ENCODE results near the gene MISP.
A peak's percentile ranks its signal among the peaks of the same experiment; 100 is the strongest.
"Not testable (repeated sequence)": the region's sequence is repeated elsewhere in the genome, so short reads cannot be mapped to it uniquely, and the experiment has no call there.

Gene MISP

GRCh38 chr19:725461-726089 lies 25.3 kb upstream of the MISP start:
- no peak for DNase-seq (ENCODE audit: low read depth in 2 of 2)

- DNase-seq (ENCODE audit: low read depth in 2 of 2), result no peak
These were observed 23.6 kb upstream of the MISP start for GRCh38 chr19:726993-727956.

- DNase-seq (ENCODE audit: low read depth in 2 of 2), result no peak
These were observed 22.9 kb upstream of the MISP start for GRCh38 chr19:728011-728410.

- not testable (repeated sequence) for DNase-seq (ENCODE audit: low read depth in 2 of 2)
These were observed 21.3 kb upstream of the MISP start for GRCh38 chr19:729564-729963.

- DNase-seq (ENCODE audit: low read depth in 2 of 2), result no peak
These were observed 20.8 kb upstream of the MISP start for GRCh38 chr19:729965-730668.

GRCh38 chr19:731000-731399 lies 19.9 kb upstream of the MISP start:
- DNase-seq (ENCODE audit: low read depth in 2 of 2), result no peak

- no peak for DNase-seq (ENCODE audit: low read depth in 2 of 2)
These were observed 18.5 kb upstream of the MISP start for GRCh38 chr19:732148-733069.

- DNase-seq (ENCODE audit: low read depth in 2 of 2), result no peak
These were observed 16.2 kb upstream of the MISP start for GRCh38 chr19:734716-735115.

GRCh38 chr19:736125-736524 lies 14.8 kb upstream of the MISP start:
- no peak for DNase-seq (ENCODE audit: low read depth in 2 of 2)

GRCh38 chr19:737591-738093 lies 13.3 kb upstream of the MISP start:
- peak; percentile 30 to 46 for DNase-seq (ENCODE audit: low read depth in 2 of 2)

- no peak for DNase-seq (ENCODE audit: low read depth in 2 of 2)
These were observed 12.3 kb upstream of the MISP start for GRCh38 chr19:738509-739128.

- DNase-seq (ENCODE audit: low read depth in 2 of 2), result no peak
These were observed 10.8 kb upstream of the MISP start for GRCh38 chr19:739998-740715.

GRCh38 chr19:740816-741505 lies 10.0 kb upstream of the MISP start:
- DNase-seq (ENCODE audit: low read depth in 2 of 2), result not testable (repeated sequence)

- DNase-seq (ENCODE audit: low read depth in 2 of 2), result no peak
These were observed 9.3 kb upstream of the MISP start for GRCh38 chr19:741506-742131.

- DNase-seq (ENCODE audit: low read depth in 2 of 2), result no peak
These were observed 8.3 kb upstream of the MISP start for GRCh38 chr19:742540-743075.

GRCh38 chr19:743168-743687 lies 7.7 kb upstream of the MISP start:
- no peak for DNase-seq (ENCODE audit: low read depth in 2 of 2)

- DNase-seq (ENCODE audit: low read depth in 2 of 2), result not testable (repeated sequence)
These were observed 5.8 kb upstream of the MISP start for GRCh38 chr19:745138-745537.

GRCh38 chr19:746208-746819 lies 4.6 kb upstream of the MISP start:
- DNase-seq (ENCODE audit: low read depth in 2 of 2), result no peak

All from activated CD4-positive, alpha-beta T cell treated with anti-CD3 and anti-CD28 coated beads for 24 hours (primary cell).